Panc1 (cell line): ENCODE data around the gene EPHB6. TPM values are rescaled to one million over a fixed set of nuclear protein-coding genes. Genes with fewer than 3 reads are reported as not detected.

Source experiments
- ATAC-seq: fragments of 200-7000 bp; cut with Tn5 transposase; 2 replicates; pipeline ENCODE4 v1.9.1; 2020; ENCODE audit warnings: mild to moderate bottlenecking, moderate library complexity
- BruUV-seq: library from RNA; stranded (reverse); fragments of 400-500 nt; replicated peaks from 2 replicates; lab custom pipeline; 2021; lab: Mats Ljungman, UMichigan
- CTCF ChIA-PET: fragments of 300-600 bp; sonication (Branson Sonifier 250); formaldehyde crosslinking; loops from one replicate; lab custom pipeline; 2022; ENCODE audit warnings: antibody characterized with exemption; lab: Charles Lee
- POLR2A ChIA-PET: fragments of 300-600 bp; sonication (Branson Sonifier 250); formaldehyde crosslinking; loops from one replicate; lab custom pipeline; 2022; ENCODE audit warnings: antibody characterized with exemption; lab: Charles Lee
- DNase-seq: peaks from one replicate; pipeline ENCODE4 v3.0.0-alpha.2; 2010; ENCODE audit warnings: low read depth, low spot score
- H3K27ac ChIP-seq: 2 replicates; pipeline ENCODE4 v1.5.1; 2011; ENCODE audit warnings: mild to moderate bottlenecking, low read length, inconsistent platforms
- H3K27me3 ChIP-seq: fragments of 200-500 bp; sonication (Bioruptor generic); 2 replicates; pipeline ENCODE4 v1.6.0; 2014; ENCODE audit warnings: low read length, inconsistent platforms; ENCODE audit not compliant: control insufficient read depth, insufficient read depth
- H3K36me3 ChIP-seq: fragments of 200-500 bp; sonication (Bioruptor generic); 2 replicates; pipeline ENCODE4 v1.5.1; 2014; ENCODE audit warnings: inconsistent platforms, mild to moderate bottlenecking, low read length, moderate library complexity; ENCODE audit not compliant: control insufficient read depth, insufficient read depth
- H3K4me1 ChIP-seq: 2 replicates; pipeline ENCODE4 v1.5.1; 2011; ENCODE audit warnings: inconsistent platforms, mild to moderate bottlenecking, low read length, moderate library complexity; ENCODE audit not compliant: control insufficient read depth, insufficient read depth
- H3K4me3 ChIP-seq, 2 experiments: 2 replicates each; pipeline ENCODE4 v1.5.1; 2011 to 2012; ENCODE audit warnings: low read depth in 2 of 2, low read length in 2 of 2, mild to moderate bottlenecking in 2 of 2, inconsistent platforms in 1 of 2, moderate library complexity in 1 of 2
- H3K9me3 ChIP-seq: fragments of 200-500 bp; sonication (Bioruptor generic); 2 replicates; pipeline ENCODE4 v1.5.1; 2014; ENCODE audit warnings: low read depth, mild to moderate bottlenecking, inconsistent platforms, low read length, moderate library complexity; ENCODE audit not compliant: control insufficient read depth, insufficient read depth
- POLR2AphosphoS5 ChIP-seq: IDR thresholded peaks from 2 replicates; pipeline ENCODE4 v1.6.1; 2012; ENCODE audit warnings: mild to moderate bottlenecking, low read depth, low read length, moderate library complexity
- REST ChIP-seq, 2 experiments: IDR thresholded peaks; 2 replicates each; pipeline ENCODE4 v1.6.1; 2011 to 2012; ENCODE audit warnings: low read depth in 2 of 2, control low read depth in 1 of 2, low read length in 1 of 2, mild to moderate bottlenecking in 1 of 2, moderate library complexity in 1 of 2; ENCODE audit not compliant: insufficient read depth in 1 of 2
- SIN3A ChIP-seq: IDR thresholded peaks from 2 replicates; pipeline ENCODE4 v1.6.1; 2012; ENCODE audit warnings: low read depth, mild to moderate bottlenecking, low read length, moderate library complexity, borderline replicate concordance; ENCODE audit not compliant: insufficient read depth
- TCF7L2 ChIP-seq: IDR thresholded peaks from 2 replicates; pipeline ENCODE4 v1.6.1; 2011; ENCODE audit warnings: mild to moderate bottlenecking, low read depth, low read length, inconsistent platforms
- in situ Hi-C: cut with HindIII; loops from 2 replicates; pipeline ENCODE4 v1.10.0; 2016; ENCODE audit warnings: low sequenced_read_pairs, low pct_unique_long_range_greater_than_20kb
- intact Hi-C: fragments of 100-400 bp; cut with micrococcal nuclease; formaldehyde crosslinking; loops from one replicate; pipeline ENCODE4 v1.10.0; 2022; ENCODE audit not compliant: unreplicated experiment
- total RNA-seq: library from RNA; stranded (reverse); gene quantifications from one replicate; pipeline ENCODE4 v1.2.1, GENCODE V29; 2021; ENCODE audit not compliant: unreplicated experiment
- TF ChIP-seq, protein P1 (sequence below): fragments of 450-650 bp; IDR thresholded peaks from 2 replicates; pipeline ENCODE4 v1.5.1; 2017; ENCODE audit warnings: mild to moderate bottlenecking

The EPHB6 gene
- total RNA-seq, 1 experiment from 2014 or later, result 0.54 TPM

DNA sequence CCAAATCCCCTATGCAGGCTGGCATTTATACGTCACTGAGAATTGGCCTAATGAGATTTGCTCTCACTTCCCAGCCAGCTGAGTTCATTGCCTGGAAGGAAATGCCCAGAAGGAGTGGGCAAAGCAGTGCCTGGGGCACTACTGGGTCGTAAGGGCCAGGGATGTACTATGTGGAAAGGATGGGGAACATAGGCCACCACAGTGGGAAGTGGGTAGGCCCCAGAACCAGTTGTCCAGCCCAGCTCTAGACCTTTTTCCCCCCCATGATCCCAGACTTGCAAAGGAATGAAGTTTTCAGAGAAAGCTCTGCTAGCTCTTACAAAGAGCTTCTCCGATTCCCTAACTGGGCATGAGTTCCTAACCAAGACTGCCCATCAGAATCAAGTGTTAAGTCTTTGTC lies 64.8 kb downstream of the EPHB6 start:
- DNase-seq (no peak), ATAC-seq (no peak)
- in situ Hi-C loops (no loop called here), intact Hi-C loops (no loop called here)
- no peaks in the 10 kb centered on the region for H3K9me3 ChIP-seq
- H3K27ac ChIP-seq, result no peak overlapping the region
- H3K4me1 ChIP-seq, result no peaks in the 10 kb centered on the region
- no peak for TF ChIP-seq SIN3A
- TF ChIP-seq, protein P1, sequence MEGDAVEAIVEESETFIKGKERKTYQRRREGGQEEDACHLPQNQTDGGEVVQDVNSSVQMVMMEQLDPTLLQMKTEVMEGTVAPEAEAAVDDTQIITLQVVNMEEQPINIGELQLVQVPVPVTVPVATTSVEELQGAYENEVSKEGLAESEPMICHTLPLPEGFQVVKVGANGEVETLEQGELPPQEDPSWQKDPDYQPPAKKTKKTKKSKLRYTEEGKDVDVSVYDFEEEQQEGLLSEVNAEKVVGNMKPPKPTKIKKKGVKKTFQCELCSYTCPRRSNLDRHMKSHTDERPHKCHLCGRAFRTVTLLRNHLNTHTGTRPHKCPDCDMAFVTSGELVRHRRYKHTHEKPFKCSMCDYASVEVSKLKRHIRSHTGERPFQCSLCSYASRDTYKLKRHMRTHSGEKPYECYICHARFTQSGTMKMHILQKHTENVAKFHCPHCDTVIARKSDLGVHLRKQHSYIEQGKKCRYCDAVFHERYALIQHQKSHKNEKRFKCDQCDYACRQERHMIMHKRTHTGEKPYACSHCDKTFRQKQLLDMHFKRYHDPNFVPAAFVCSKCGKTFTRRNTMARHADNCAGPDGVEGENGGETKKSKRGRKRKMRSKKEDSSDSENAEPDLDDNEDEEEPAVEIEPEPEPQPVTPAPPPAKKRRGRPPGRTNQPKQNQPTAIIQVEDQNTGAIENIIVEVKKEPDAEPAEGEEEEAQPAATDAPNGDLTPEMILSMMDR, result no peak
- TF ChIP-seq TCF7L2, result no peak
- no peak for TF ChIP-seq REST (IDR thresholded peaks at IDR 0.05; ENCODE audit: insufficient read depth in 1 of 2, low read depth in 2 of 2, low read length in 1 of 2)
- TF ChIP-seq POLR2AphosphoS5, result no peak
- no TSS peak for BruUV-seq
- H3K36me3 ChIP-seq, result no peaks in the 10 kb centered on the region
- H3K4me3 ChIP-seq, result no peak overlapping the region
- no peaks in the 10 kb centered on the region; the same call in 1 of the 2 replicates for H3K27me3 ChIP-seq
- ChIA-PET POLR2A (no interaction called here), CTCF (no interaction called here)

Other genes with a start within 250 kb of the EPHB6 start
- gene PRSS1, start 105.6 kb upstream of the EPHB6 start, total RNA-seq, result 7.3 TPM
- gene PRSS2, start 84.1 kb upstream of the EPHB6 start, total RNA-seq, result 22.4 TPM
- gene TRPV6, start 30.7 kb downstream of the EPHB6 start, total RNA-seq, result not detected
- gene TRPV5, start 78.7 kb downstream of the EPHB6 start, total RNA-seq, result not detected
- not detected for gene LLCFC1, start 84.4 kb downstream of the EPHB6 start, total RNA-seq
- gene KEL, start 107.3 kb downstream of the EPHB6 start, total RNA-seq, result 0.44 TPM
- not detected for gene OR9A2, start 172.1 kb downstream of the EPHB6 start, total RNA-seq
- not detected for gene OR6V1, start 197.3 kb downstream of the EPHB6 start, total RNA-seq